H9 (cell line): Measurements from ENCODE around the gene ENOX1. TPM values are rescaled to one million over a fixed set of nuclear protein-coding genes. Genes with fewer than 3 reads are reported as not detected.

Source experiments
- DNase-seq: peaks from one replicate; pipeline ENCODE4 v3.0.0-alpha.2; 2017
- H2AFZ ChIP-seq: one replicate; pipeline ENCODE4 v1.6.1; 2013; ENCODE audit warnings: mild to moderate bottlenecking, low read length, control low read depth, moderate library complexity
- H2AK5ac ChIP-seq: 2 replicates; pipeline ENCODE4 v1.6.1; 2013; ENCODE audit warnings: low read length, control low read depth, mixed read lengths; ENCODE audit not compliant: insufficient read length
- H2BK120ac ChIP-seq: one replicate; pipeline ENCODE4 v1.6.1; 2013; ENCODE audit warnings: low read depth, mild to moderate bottlenecking, low read length, control low read depth, inconsistent platforms; ENCODE audit not compliant: poor library complexity, severe bottlenecking
- H2BK12ac ChIP-seq: 2 replicates; pipeline ENCODE4 v1.6.1; 2013; ENCODE audit warnings: low read length, control low read depth, mixed read lengths, low read depth; ENCODE audit not compliant: insufficient read length
- H2BK15ac ChIP-seq: 2 replicates; pipeline ENCODE4 v1.6.1; 2013; ENCODE audit warnings: low read depth, low read length, control low read depth
- H2BK20ac ChIP-seq: one replicate; pipeline ENCODE4 v1.6.1; 2013; ENCODE audit warnings: low read depth, mild to moderate bottlenecking, low read length, control low read depth, inconsistent platforms; ENCODE audit not compliant: poor library complexity, severe bottlenecking
- H2BK5ac ChIP-seq: 2 replicates; pipeline ENCODE4 v1.6.1; 2013; ENCODE audit warnings: low read length, control low read depth, mixed read lengths; ENCODE audit not compliant: insufficient read length
- H3K14ac ChIP-seq: 2 replicates; pipeline ENCODE4 v1.6.1; 2013; ENCODE audit warnings: low read length, control low read depth; ENCODE audit not compliant: insufficient read depth
- H3K18ac ChIP-seq: 2 replicates; pipeline ENCODE4 v1.6.1; 2013; ENCODE audit warnings: low read depth, mild to moderate bottlenecking, mixed read lengths, low read length, control low read depth; ENCODE audit not compliant: insufficient read length
- H3K23ac ChIP-seq: 2 replicates; pipeline ENCODE4 v1.6.1; 2013; ENCODE audit warnings: low read length, control low read depth, mixed read lengths, low read depth; ENCODE audit not compliant: insufficient read length
- H3K23me2 ChIP-seq: 2 replicates; pipeline ENCODE4 v1.6.1; 2013; ENCODE audit warnings: low read depth, mild to moderate bottlenecking, mixed read lengths, low read length, control low read depth; ENCODE audit not compliant: insufficient read length, poor library complexity, severe bottlenecking
- H3K27ac ChIP-seq: 2 replicates; pipeline ENCODE4 v1.5.1; 2013; ENCODE audit warnings: low read length, control low read depth, mixed read lengths, low read depth; ENCODE audit not compliant: insufficient read length
- H3K27me3 ChIP-seq: 2 replicates; pipeline ENCODE4 v1.6.1; 2013; ENCODE audit warnings: low read length, control low read depth, inconsistent platforms; ENCODE audit not compliant: insufficient read depth
- H3K4ac ChIP-seq: 2 replicates; pipeline ENCODE4 v1.6.1; 2013; ENCODE audit warnings: low read depth, mild to moderate bottlenecking, control low read depth, inconsistent platforms, low read length, moderate library complexity
- H3K4me1 ChIP-seq: 2 replicates; pipeline ENCODE4 v1.6.1; 2013; ENCODE audit warnings: low read length, control low read depth, inconsistent platforms; ENCODE audit not compliant: insufficient read depth
- H3K4me2 ChIP-seq: 2 replicates; pipeline ENCODE4 v1.6.1; 2013; ENCODE audit warnings: low read length, control low read depth, mixed read lengths; ENCODE audit not compliant: insufficient read length, insufficient read depth
- H3K56ac ChIP-seq: 2 replicates; pipeline ENCODE4 v1.6.1; 2013; ENCODE audit warnings: low read depth, mild to moderate bottlenecking, mixed read lengths, low read length, control low read depth; ENCODE audit not compliant: insufficient read length
- H3K79me1 ChIP-seq: 2 replicates; pipeline ENCODE4 v1.6.1; 2013; ENCODE audit warnings: low read depth, mild to moderate bottlenecking, moderate library complexity, low read length, control low read depth, inconsistent platforms; ENCODE audit not compliant: insufficient read depth, poor library complexity, severe bottlenecking
- H3K79me2 ChIP-seq: 2 replicates; pipeline ENCODE4 v1.6.1; 2013; ENCODE audit warnings: low read length, control low read depth, inconsistent platforms; ENCODE audit not compliant: insufficient read depth
- H3K9ac ChIP-seq: 2 replicates; pipeline ENCODE4 v1.6.1; 2013; ENCODE audit warnings: low read length, control low read depth, mixed read lengths; ENCODE audit not compliant: insufficient read length; ENCODE audit errors: extremely low read depth
- H3K9me3 ChIP-seq: one replicate; pipeline ENCODE4 v1.6.1; 2013; ENCODE audit warnings: low read depth, low read length, inconsistent platforms; ENCODE audit not compliant: control insufficient read depth
- H3T11ph ChIP-seq: one replicate; pipeline ENCODE4 v1.6.1; 2013; ENCODE audit warnings: mild to moderate bottlenecking, low read length, control low read depth, inconsistent platforms
- H4K20me1 ChIP-seq: one replicate; pipeline ENCODE4 v1.6.1; 2013; ENCODE audit not compliant: control insufficient read depth, insufficient read length, insufficient read depth
- H4K5ac ChIP-seq: 2 replicates; pipeline ENCODE4 v1.6.1; 2013; ENCODE audit warnings: low read depth, mild to moderate bottlenecking, mixed read lengths, low read length, control low read depth; ENCODE audit not compliant: insufficient read length
- H4K8ac ChIP-seq: replicated peaks from 2 replicates; pipeline ENCODE4 v1.6.1; 2013; ENCODE audit warnings: low read length, control low read depth, mixed read lengths, low read depth; ENCODE audit not compliant: insufficient read length
- H4K91ac ChIP-seq: 2 replicates; pipeline ENCODE4 v1.6.1; 2013; ENCODE audit warnings: low read depth, mild to moderate bottlenecking, moderate library complexity, mixed read lengths, low read length, control low read depth; ENCODE audit not compliant: insufficient read length
- H3K27ac Mint-ChIP-seq, 3 experiments: 2 replicates in 2 of 3; 3 replicates in 1 of 3; pipeline ENCODE4 v1.8.0; 2020 to 2021; ENCODE audit warnings: mixed read lengths in 3 of 3, mild to moderate bottlenecking in 1 of 3, moderate library complexity in 1 of 3
- H3K27me3 Mint-ChIP-seq: 2 replicates; pipeline ENCODE4 v1.8.0; 2021; ENCODE audit warnings: low read depth, mild to moderate bottlenecking, moderate library complexity, mixed read lengths
- H3K36me3 Mint-ChIP-seq, 3 experiments: 2 replicates in 2 of 3; 3 replicates in 1 of 3; pipeline ENCODE4 v1.8.0; 2020 to 2021; ENCODE audit warnings: low read depth in 3 of 3, mixed read lengths in 3 of 3; ENCODE audit not compliant: insufficient read depth in 1 of 3
- H3K4me1 Mint-ChIP-seq, 2 experiments: 2 replicates each; pipeline ENCODE4 v1.8.0; 2020; ENCODE audit warnings: mixed read lengths in 2 of 2
- H3K4me3 Mint-ChIP-seq, 2 experiments: 2 replicates in 1 of 2; 3 replicates in 1 of 2; pipeline ENCODE4 v1.8.0; 2020 to 2021; ENCODE audit warnings: mild to moderate bottlenecking in 2 of 2, mixed read lengths in 2 of 2, moderate library complexity in 1 of 2
- H3K9me3 Mint-ChIP-seq, 2 experiments: 2 replicates in 1 of 2; 3 replicates in 1 of 2; pipeline ENCODE4 v1.8.0; 2020; ENCODE audit warnings: mild to moderate bottlenecking in 2 of 2, mixed read lengths in 2 of 2, moderate library complexity in 1 of 2
- WGBS: extraction: QIAGEN DNeasy Blood & Tissue Kit; methylation state at CpG from one replicate; pipeline ENCODE4 v1.1.7; 2013; ENCODE audit warnings: missing lambda C conversion rate, low lambda C conversion rate, mixed read lengths; ENCODE audit not compliant: insufficient read length; ENCODE audit errors: extremely low coverage; 5-methylcytosine and 5-hydroxymethylcytosine counted together
- total RNA-seq: library from RNA; stranded (reverse); gene quantifications from 2 replicates; pipeline ENCODE4 v1.2.1, GENCODE V29; 2021
- TF ChIP-seq, protein P1 (sequence below): fragments of 200-600 bp; sonication (generic); conservative IDR thresholded peaks from 3 replicates; pipeline ENCODE4 v1.8.0; 2021; ENCODE audit warnings: antibody characterized with exemption, mild to moderate bottlenecking

Gene ENOX1
- total RNA-seq, 1 experiment from 2014 or later: 0.24 TPM

DNA sequence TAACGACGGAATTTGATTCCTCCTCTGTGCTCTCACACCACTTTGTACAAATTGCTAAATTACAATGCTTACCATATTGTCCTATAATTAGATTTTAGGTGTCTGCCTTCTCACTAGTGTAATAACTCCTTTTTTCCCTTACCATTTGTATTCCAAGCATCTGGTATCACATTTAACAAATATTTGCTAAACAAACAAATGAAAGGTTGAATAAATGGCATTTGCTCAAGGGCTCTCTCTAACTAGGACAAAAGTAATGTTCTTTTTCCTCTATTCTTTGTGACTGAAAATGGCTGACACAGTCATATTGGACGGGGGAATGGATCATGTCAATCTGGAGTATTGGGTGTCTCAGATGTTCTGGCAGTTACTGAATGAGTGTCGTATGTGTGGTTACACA, 99.7 kb downstream of the ENOX1 start:
- H3K14ac ChIP-seq: no peak overlapping the region
- Mint-ChIP-seq H3K9me3 (no peaks in the 10 kb centered on the region), H3K27me3 (no peaks in the 10 kb centered on the region; the same call in 1 of the 2 replicates), H3K36me3 (no peaks in the 10 kb centered on the region), H3K4me3 (no peak overlapping the region), H3K27ac (no peak overlapping the region), H3K4me1 (peaks cover 8 to 11% of the 10 kb centered on the region in 2 experiments)
- no peak overlapping the region for H4K8ac ChIP-seq
- no peak for DNase-seq
- H3K79me2 ChIP-seq: no peaks in the 10 kb centered on the region
- H3K27ac ChIP-seq: no peak overlapping the region
- no peak overlapping the region for H3K18ac ChIP-seq
- no peak overlapping the region for H3K4me2 ChIP-seq
- H3K9ac ChIP-seq: no peak overlapping the region
- no peak overlapping the region for H2AFZ ChIP-seq
- H3T11ph ChIP-seq: no peak overlapping the region
- no peak overlapping the region for H4K91ac ChIP-seq
- H2BK15ac ChIP-seq: no peak overlapping the region
- no peaks in the 10 kb centered on the region for H3K27me3 ChIP-seq
- no peak overlapping the region for H3K23ac ChIP-seq
- no peak overlapping the region for H2BK5ac ChIP-seq
- TF ChIP-seq, protein P1, sequence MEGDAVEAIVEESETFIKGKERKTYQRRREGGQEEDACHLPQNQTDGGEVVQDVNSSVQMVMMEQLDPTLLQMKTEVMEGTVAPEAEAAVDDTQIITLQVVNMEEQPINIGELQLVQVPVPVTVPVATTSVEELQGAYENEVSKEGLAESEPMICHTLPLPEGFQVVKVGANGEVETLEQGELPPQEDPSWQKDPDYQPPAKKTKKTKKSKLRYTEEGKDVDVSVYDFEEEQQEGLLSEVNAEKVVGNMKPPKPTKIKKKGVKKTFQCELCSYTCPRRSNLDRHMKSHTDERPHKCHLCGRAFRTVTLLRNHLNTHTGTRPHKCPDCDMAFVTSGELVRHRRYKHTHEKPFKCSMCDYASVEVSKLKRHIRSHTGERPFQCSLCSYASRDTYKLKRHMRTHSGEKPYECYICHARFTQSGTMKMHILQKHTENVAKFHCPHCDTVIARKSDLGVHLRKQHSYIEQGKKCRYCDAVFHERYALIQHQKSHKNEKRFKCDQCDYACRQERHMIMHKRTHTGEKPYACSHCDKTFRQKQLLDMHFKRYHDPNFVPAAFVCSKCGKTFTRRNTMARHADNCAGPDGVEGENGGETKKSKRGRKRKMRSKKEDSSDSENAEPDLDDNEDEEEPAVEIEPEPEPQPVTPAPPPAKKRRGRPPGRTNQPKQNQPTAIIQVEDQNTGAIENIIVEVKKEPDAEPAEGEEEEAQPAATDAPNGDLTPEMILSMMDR: no peak
- H2AK5ac ChIP-seq: no peak overlapping the region
- H3K79me1 ChIP-seq: no peaks in the 10 kb centered on the region
- H4K5ac ChIP-seq: no peak overlapping the region
- H3K23me2 ChIP-seq: no peaks in the 10 kb centered on the region
- H3K9me3 ChIP-seq: no peaks in the 10 kb centered on the region
- H2BK12ac ChIP-seq: no peak overlapping the region
- no peak overlapping the region for H3K56ac ChIP-seq
- no peak overlapping the region for H2BK120ac ChIP-seq
- WGBS: no CpG with 5 or more reads among the region's 4 CpGs
- no peaks in the 10 kb centered on the region for H4K20me1 ChIP-seq
- no peak overlapping the region for H2BK20ac ChIP-seq
- no peak overlapping the region for H3K4ac ChIP-seq
- 0 out of 2 replicates have a peak, but pooled peaks cover 4% of the 10 kb centered on the region for H3K4me1 ChIP-seq
